A549 (cell line): Measurements from ENCODE around the gene DHX34. TPM values are rescaled to one million over a fixed set of nuclear protein-coding genes. Genes with fewer than 3 reads are reported as not detected.

Experiments used
- ATAC-seq, 2 experiments: fragments of 200-7000 bp in 1 of 2; fragments of >200 bp in 1 of 2; cut with Nextera tagmentation in 1 of 2; cut with Tn5 transposase in 1 of 2; 3 replicates each; pipeline versions ENCODE4 v1.8.0 to v1.9.1; 2018 to 2020; ENCODE audit warnings: mild to moderate bottlenecking in 1 of 2, moderate library complexity in 1 of 2
- CTCF ChIA-PET: fragments of 300-600 bp; sonication (Branson Sonifier 250); formaldehyde crosslinking; extraction: SDS; loops from one replicate; lab custom pipeline; 2021; ENCODE audit warnings: antibody characterized with exemption, inconsistent platforms; lab: Yijun Ruan, JAX
- POLR2A ChIA-PET: fragments of 350-600 bp; formaldehyde crosslinking; extraction: SDS; loops from one replicate; lab custom pipeline; 2021; ENCODE audit warnings: antibody characterized with exemption, inconsistent platforms; lab: Yijun Ruan, JAX
- DNase-seq, 2 experiments: peaks; one replicate each; pipeline versions ENCODE4 v3.0.0 to v3.0.0-alpha.2; 2011 to 2016; ENCODE audit warnings: low read depth in 1 of 2, low spot score in 1 of 2
- FAIRE-seq: peaks from 2 replicates; lab custom pipeline; 2011; peaks lifted over from hg19 to GRCh38; lab: Jason Lieb, UNC
- H3K27ac ChIP-seq, 2 experiments: fragments of >200 bp; sonication (Bioruptor Twin); formaldehyde crosslinking; 3 replicates each; pipeline ENCODE4 v1.5.1; 2016 to 2017
- H3K4me1 ChIP-seq: fragments of >200 bp; sonication (Bioruptor Twin); formaldehyde crosslinking; 3 replicates; pipeline ENCODE4 v1.6.1; 2016
- H3K4me2 ChIP-seq: fragments of >200 bp; sonication (Bioruptor Twin); formaldehyde crosslinking; 3 replicates; pipeline ENCODE4 v1.6.1; 2016
- H3K4me3 ChIP-seq: fragments of >200 bp; sonication (Bioruptor Twin); formaldehyde crosslinking; 3 replicates; pipeline ENCODE4 v1.5.1; 2016
- H3K9me3 ChIP-seq: fragments of >200 bp; sonication (Bioruptor Twin); formaldehyde crosslinking; 3 replicates; pipeline ENCODE4 v1.6.1; 2016
- CEBPB ChIP-seq, 2 experiments: fragments of >200 bp in 1 of 2; sonication (Bioruptor Twin) in 1 of 2; formaldehyde crosslinking in 1 of 2; IDR thresholded peaks; 2 replicates each; pipeline ENCODE4 v1.6.1; 2012 to 2016
- CHD2 ChIP-seq: fragments of 150-350 bp; IDR thresholded peaks from 2 replicates; pipeline ENCODE4 v1.6.1; 2014; ENCODE audit warnings: low read length; ENCODE audit not compliant: partially characterized antibody
- CHD4 ChIP-seq: fragments of 200-600 bp; sonication (generic); IDR thresholded peaks from 2 replicates; pipeline ENCODE4 v1.6.1; 2016; ENCODE audit warnings: antibody characterized with exemption, mild to moderate bottlenecking, borderline replicate concordance
- CTCF ChIP-seq: fragments of >200 bp; sonication (Bioruptor Twin); formaldehyde crosslinking; IDR thresholded peaks from 3 replicates; pipeline ENCODE4 v1.5.1; 2016
- EHF ChIP-seq: fragments of 250-450 bp; sonication (Bioruptor Pico); IDR thresholded peaks from 2 replicates; pipeline ENCODE4 v1.5.0; 2020; ENCODE audit warnings: mild to moderate bottlenecking
- EP300 ChIP-seq, 2 experiments: fragments of >200 bp; sonication (Bioruptor Twin); formaldehyde crosslinking; IDR thresholded peaks; 2 replicates in 1 of 2; 3 replicates in 1 of 2; pipeline ENCODE4 v1.6.1; 2016 to 2017
- FOXS1 ChIP-seq: fragments of 250-450 bp; sonication (Bioruptor Pico); IDR thresholded peaks from 2 replicates; pipeline ENCODE4 v1.5.0; 2020; ENCODE audit warnings: mild to moderate bottlenecking, moderate library complexity
- JUN ChIP-seq, 2 experiments: fragments of >200 bp; sonication (Bioruptor Twin); formaldehyde crosslinking; IDR thresholded peaks; 2 replicates in 1 of 2; 3 replicates in 1 of 2; pipeline ENCODE4 v1.6.1; 2016 to 2017
- MAZ ChIP-seq: fragments of 150-350 bp; IDR thresholded peaks from 2 replicates; pipeline ENCODE4 v1.6.1; 2014; ENCODE audit warnings: antibody characterized with exemption, low read depth, low read length, borderline replicate concordance
- PHF8 ChIP-seq: fragments of 200-600 bp; sonication (generic); IDR thresholded peaks from 2 replicates; pipeline ENCODE4 v1.6.1; 2016; ENCODE audit warnings: low read depth, mild to moderate bottlenecking, antibody characterized with exemption, moderate library complexity, borderline replicate concordance
- POLR2A ChIP-seq: IDR thresholded peaks from 2 replicates; pipeline ENCODE4 v1.6.1; 2012; ENCODE audit warnings: mild to moderate bottlenecking, low read length
- RAD21 ChIP-seq, 2 experiments: fragments of >200 bp in 1 of 2; sonication (Bioruptor Twin) in 1 of 2; formaldehyde crosslinking in 1 of 2; IDR thresholded peaks in 1 of 2; conservative IDR thresholded peaks in 1 of 2; 2 replicates in 1 of 2; 3 replicates in 1 of 2; pipeline ENCODE4 v1.6.1; 2012 to 2018; ENCODE audit warnings: inconsistent platforms in 1 of 2
- RARB ChIP-seq: fragments of 250-450 bp; sonication (Bioruptor Pico); IDR thresholded peaks from 2 replicates; pipeline ENCODE4 v1.8.0; 2021; ENCODE audit warnings: mild to moderate bottlenecking, moderate library complexity
- ZSCAN20 ChIP-seq: fragments of 250-450 bp; sonication (Bioruptor Pico); IDR thresholded peaks from 2 replicates; pipeline ENCODE4 v1.8.0; 2022; ENCODE audit warnings: mild to moderate bottlenecking, moderate library complexity
- WGBS: methylation state at CpG from one replicate; pipeline ENCODE4 v1.1.6; 2017; ENCODE audit errors: missing lambda C conversion rate; 5-methylcytosine and 5-hydroxymethylcytosine counted together
- polyA plus RNA-seq, 4 experiments: library from polyadenylated mRNA; depleted of rRNA in 3 of 4; stranded (reverse); fragments of >200 nt; fragmentation: RNase III in 1 of 4; extraction: RNeasy Plus Mini Kit Qiagen cat#74134 plus additional on column Dnase treatment in 1 of 4; gene quantifications; 2 replicates in 3 of 4; 3 replicates in 1 of 4; pipeline ENCODE4 v1.2.3, GENCODE V29; 2011 to 2017
- TF ChIP-seq, protein P1 (sequence below): fragments of 250-450 bp; sonication (Bioruptor Pico); IDR thresholded peaks from 2 replicates; pipeline ENCODE4 v1.5.0; 2021; ENCODE audit warnings: mild to moderate bottlenecking, moderate library complexity, borderline replicate concordance
- TF ChIP-seq, protein P2 (sequence below): fragments of >200 bp; sonication (Bioruptor Twin); formaldehyde crosslinking; IDR thresholded peaks from 3 replicates; pipeline ENCODE4 v1.6.1; 2016

DHX34 gene
- polyA plus RNA-seq, 2 of the 4 experiments (the other 2 are of a cell fraction) = 12.4 to 24.5 TPM

DNA sequence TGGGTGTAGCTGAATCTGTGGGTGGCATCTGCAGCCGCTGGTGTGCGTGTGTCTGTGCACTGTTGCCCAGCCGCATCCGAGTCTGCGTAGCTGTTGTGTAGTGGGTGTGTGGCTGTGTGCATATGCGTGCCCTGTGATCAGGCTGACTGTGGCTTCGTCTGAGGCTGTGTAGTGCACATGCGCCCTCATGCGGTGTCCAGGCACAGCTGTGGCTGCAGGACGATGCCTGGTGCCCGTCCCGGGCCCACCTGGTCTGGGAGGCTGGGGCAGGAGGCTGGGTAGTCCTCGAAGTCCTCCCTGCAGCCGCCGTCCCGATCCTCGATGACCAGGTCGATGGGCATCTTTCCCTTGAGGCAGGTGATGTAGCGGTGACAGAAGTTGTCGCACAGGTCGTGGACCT lies 65.4 kb downstream of the DHX34 start (continued):
- TF ChIP-seq, protein P1, sequence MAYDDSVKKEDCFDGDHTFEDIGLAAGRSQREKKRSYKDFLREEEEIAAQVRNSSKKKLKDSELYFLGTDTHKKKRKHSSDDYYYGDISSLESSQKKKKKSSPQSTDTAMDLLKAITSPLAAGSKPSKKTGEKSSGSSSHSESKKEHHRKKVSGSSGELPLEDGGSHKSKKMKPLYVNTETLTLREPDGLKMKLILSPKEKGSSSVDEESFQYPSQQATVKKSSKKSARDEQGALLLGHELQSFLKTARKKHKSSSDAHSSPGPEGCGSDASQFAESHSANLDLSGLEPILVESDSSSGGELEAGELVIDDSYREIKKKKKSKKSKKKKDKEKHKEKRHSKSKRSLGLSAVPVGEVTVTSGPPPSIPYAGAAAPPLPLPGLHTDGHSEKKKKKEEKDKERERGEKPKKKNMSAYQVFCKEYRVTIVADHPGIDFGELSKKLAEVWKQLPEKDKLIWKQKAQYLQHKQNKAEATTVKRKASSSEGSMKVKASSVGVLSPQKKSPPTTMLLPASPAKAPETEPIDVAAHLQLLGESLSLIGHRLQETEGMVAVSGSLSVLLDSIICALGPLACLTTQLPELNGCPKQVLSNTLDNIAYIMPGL (CRISPR knock-in tag) = no peak
- TF ChIP-seq FOXS1 (CRISPR knock-in tag) = no peak

DNA sequence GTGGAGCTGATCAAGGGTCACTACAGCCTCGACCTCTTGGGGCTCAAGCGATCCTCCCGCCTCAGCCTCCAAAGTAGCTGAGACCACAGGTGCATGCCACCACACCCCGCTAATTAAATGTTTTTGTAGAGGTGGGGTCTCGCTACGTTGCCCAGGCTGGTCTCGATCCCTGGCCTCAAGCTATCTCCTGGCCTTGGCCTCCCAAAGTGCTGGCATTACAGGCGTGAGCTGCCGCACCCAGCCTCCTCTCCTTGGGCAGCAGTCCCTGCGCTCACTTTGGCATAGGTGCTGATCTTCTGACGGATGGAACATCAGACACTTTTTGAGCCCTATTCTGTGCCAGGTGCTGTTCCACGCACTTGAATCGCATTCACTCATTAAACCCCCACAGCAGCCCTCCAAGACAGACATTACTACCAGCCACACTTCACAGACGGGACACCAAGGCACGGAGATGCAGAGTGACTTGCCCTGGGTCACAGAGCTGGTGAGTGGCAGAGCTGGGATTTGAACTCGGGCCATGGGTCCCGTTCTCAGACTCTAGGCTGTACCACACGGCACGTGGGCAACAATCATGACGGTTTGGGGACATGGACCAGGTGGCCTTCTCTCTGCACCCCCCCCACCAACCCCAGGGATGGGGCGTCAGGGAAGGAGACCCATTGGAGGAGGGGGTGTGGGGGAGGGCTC lies 67.0 kb downstream of the DHX34 start:
- 95% methylated on average over 19 of the region's 21 CpGs for WGBS
- Histone ChIP-seq H3K27ac (no peak overlapping the region), H3K4me3 (no peak overlapping the region), H3K4me2 (no peak overlapping the region), H3K9me3 (no peaks in the 10 kb centered on the region), H3K4me1 (peaks cover 33% of the 10 kb centered on the region)
- ATAC-seq (no peak), DNase-seq (no peak), FAIRE-seq (no peak)
- TF ChIP-seq CHD4 (no peak), CEBPB (IDR thresholded peaks at IDR 0.05) (no peak)
- TF ChIP-seq, protein P2, sequence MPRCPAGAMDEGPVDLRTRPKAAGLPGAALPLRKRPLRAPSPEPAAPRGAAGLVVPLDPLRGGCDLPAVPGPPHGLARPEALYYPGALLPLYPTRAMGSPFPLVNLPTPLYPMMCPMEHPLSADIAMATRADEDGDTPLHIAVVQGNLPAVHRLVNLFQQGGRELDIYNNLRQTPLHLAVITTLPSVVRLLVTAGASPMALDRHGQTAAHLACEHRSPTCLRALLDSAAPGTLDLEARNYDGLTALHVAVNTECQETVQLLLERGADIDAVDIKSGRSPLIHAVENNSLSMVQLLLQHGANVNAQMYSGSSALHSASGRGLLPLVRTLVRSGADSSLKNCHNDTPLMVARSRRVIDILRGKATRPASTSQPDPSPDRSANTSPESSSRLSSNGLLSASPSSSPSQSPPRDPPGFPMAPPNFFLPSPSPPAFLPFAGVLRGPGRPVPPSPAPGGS = no peak
- ChIA-PET POLR2A (no interaction called here), CTCF (interaction anchor here (0.8 to 4.7 kb wide), 11 partner anchors 16 to 297 kb away, joined by 3 to 54 read pairs (median 5); partner anchors contain the start of genes DHX34 and EHD2)

DNA sequence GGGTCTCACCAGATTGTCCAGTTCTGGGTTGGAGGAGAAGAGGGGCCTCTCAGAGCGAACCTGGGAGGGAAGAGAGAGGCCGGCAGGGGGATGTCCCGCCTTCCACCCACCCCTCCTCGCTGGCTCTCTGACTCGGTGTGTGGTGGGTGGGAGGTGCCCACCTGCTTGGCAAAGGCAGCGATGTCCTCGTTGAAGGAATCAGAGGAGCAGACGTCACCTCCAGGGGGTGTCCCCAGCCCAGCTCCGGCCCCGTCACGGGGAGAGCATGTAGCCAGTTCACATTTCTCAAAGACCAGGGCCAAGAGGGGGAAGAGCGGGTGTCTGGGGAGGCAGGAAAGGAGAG lies 67.5 kb downstream of the DHX34 start:
- Histone ChIP-seq H3K9me3 (no peaks in the 10 kb centered on the region), H3K4me1 (peaks cover 39% of the 10 kb centered on the region), H3K4me3 (no peak overlapping the region), H3K27ac (no peak overlapping the region), H3K4me2 (no peak overlapping the region)
- TF ChIP-seq MAZ (no peak), ZSCAN20 (CRISPR knock-in tag) (no peak), RAD21 (conservative IDR thresholded peaks at IDR 0.05 in 1 of 2, IDR thresholded peaks at IDR 0.05 in 1 of 2) (no peak), RARB (CRISPR knock-in tag) (no peak), JUN (IDR thresholded peaks at IDR 0.05) (no peak), EP300 (IDR thresholded peaks at IDR 0.05) (no peak), EHF (CRISPR knock-in tag) (no peak), POLR2A (no peak), CTCF (no peak), PHF8 (no peak), CHD2 (no peak)
- WGBS = 83% methylated on average over 12 of the region's 12 CpGs
- DNase-seq (no peak), ATAC-seq (no peak), FAIRE-seq (no peak)
- POLR2A ChIA-PET = no interaction called here
- CTCF ChIA-PET = interaction anchor here (1.1 to 4.7 kb wide), 6 partner anchors 11 to 282 kb away, joined by 4 to 54 read pairs (median 6); partner anchors contain the start of gene DHX34
